ENCODE measurements around the gene GUCA1C.

DNA sequence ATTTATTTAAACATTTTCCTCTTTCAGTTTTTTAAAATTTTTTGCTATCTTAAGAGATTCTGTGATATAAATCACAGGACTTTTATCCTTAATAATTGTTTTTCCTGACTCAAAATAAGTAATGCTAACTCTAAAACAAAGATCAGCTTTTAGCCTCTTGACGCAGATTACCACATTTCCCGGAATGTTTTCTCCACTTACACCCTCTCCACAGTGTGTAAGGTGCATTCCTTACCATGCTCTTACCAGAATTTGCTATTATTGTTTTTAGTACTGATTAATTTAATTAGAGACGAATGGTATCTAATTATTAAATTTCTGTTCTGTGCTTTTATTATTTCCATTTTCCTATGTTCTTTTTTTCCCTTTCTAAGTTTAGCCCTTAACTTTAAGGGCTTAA lies 34.8 kb downstream of the GUCA1C start:
- TF ChIP-seq RAD21 (CRISPR knock-in tag; conservative IDR thresholded peaks at IDR 0.05 in 1 of 2, IDR thresholded peaks at IDR 0.05 in 1 of 2), result no peak
- TF ChIP-seq CBX2 (IDR thresholded peaks at IDR 0.05; ENCODE audit: insufficient read depth, low read length, poor library complexity, severe bottlenecking), result no peak
- TF ChIP-seq FOXM1 (IDR thresholded peaks at IDR 0.05; ENCODE audit: low read depth), result no peak
- TF ChIP-seq FOXM1 (CRISPR knock-in tag; IDR thresholded peaks at IDR 0.05; ENCODE audit: low read depth), result no peak
- TF ChIP-seq, protein P1, sequence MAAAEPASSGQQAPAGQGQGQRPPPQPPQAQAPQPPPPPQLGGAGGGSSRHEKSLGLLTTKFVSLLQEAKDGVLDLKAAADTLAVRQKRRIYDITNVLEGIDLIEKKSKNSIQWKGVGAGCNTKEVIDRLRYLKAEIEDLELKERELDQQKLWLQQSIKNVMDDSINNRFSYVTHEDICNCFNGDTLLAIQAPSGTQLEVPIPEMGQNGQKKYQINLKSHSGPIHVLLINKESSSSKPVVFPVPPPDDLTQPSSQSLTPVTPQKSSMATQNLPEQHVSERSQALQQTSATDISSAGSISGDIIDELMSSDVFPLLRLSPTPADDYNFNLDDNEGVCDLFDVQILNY (CRISPR knock-in tag; IDR thresholded peaks at IDR 0.05), result no peak
- TF ChIP-seq, protein P2, sequence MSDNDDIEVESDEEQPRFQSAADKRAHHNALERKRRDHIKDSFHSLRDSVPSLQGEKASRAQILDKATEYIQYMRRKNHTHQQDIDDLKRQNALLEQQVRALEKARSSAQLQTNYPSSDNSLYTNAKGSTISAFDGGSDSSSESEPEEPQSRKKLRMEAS (CRISPR knock-in tag; IDR thresholded peaks at IDR 0.05), result no peak
- TF ChIP-seq, protein P3, sequence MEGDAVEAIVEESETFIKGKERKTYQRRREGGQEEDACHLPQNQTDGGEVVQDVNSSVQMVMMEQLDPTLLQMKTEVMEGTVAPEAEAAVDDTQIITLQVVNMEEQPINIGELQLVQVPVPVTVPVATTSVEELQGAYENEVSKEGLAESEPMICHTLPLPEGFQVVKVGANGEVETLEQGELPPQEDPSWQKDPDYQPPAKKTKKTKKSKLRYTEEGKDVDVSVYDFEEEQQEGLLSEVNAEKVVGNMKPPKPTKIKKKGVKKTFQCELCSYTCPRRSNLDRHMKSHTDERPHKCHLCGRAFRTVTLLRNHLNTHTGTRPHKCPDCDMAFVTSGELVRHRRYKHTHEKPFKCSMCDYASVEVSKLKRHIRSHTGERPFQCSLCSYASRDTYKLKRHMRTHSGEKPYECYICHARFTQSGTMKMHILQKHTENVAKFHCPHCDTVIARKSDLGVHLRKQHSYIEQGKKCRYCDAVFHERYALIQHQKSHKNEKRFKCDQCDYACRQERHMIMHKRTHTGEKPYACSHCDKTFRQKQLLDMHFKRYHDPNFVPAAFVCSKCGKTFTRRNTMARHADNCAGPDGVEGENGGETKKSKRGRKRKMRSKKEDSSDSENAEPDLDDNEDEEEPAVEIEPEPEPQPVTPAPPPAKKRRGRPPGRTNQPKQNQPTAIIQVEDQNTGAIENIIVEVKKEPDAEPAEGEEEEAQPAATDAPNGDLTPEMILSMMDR (IDR thresholded peaks at IDR 0.05 in 2 of 3, conservative IDR thresholded peaks at IDR 0.05 in 1 of 3; ENCODE audit: insufficient read depth in 2 of 3, low read depth in 1 of 3, low read length in 3 of 3), result no peak
- TF ChIP-seq POLR2AphosphoS2 (IDR thresholded peaks at IDR 0.05; ENCODE audit: low read length), result no peak
- no peak for TF ChIP-seq HDAC2 (IDR thresholded peaks at IDR 0.05)
- TF ChIP-seq TCF7 (IDR thresholded peaks at IDR 0.05; ENCODE audit: borderline replicate concordance), result no peak
- TF ChIP-seq MTA2 (IDR thresholded peaks at IDR 0.05; ENCODE audit: low read depth), result no peak
- no peak for TF ChIP-seq ZBTB7A (IDR thresholded peaks at IDR 0.05; ENCODE audit: borderline replicate concordance, control insufficient read depth, low read depth, low read length)

Measured in K562 (cell line).